BLaER1 treated with 17β-estradiol and CSF1 and Interleukin-3, amounts not matched to agents 10 nM and 100 nM (cell line): ENCODE results near the gene PSMD14.
"Not testable (repeated sequence)": the region's sequence is repeated elsewhere in the genome, so short reads cannot be mapped to it uniquely, and the experiment has no call there.

Experiments used
- H3K27ac ChIP-seq, 11 experiments: shearing (Covaris generic); formaldehyde crosslinking; 2 replicates each; pipeline ENCODE4 v1.8.1; 2022
- H3K27me3 ChIP-seq, 11 experiments: shearing (Covaris generic); formaldehyde crosslinking; 2 replicates each; pipeline ENCODE4 v1.8.1; 2022
- H3K36me3 ChIP-seq, 11 experiments: shearing (Covaris generic); formaldehyde crosslinking; 2 replicates each; pipeline ENCODE4 v1.8.1; 2022
- H3K4me1 ChIP-seq, 10 experiments: shearing (Covaris generic); formaldehyde crosslinking; 2 replicates each; pipeline ENCODE4 v1.8.1; 2022
- H3K4me2 ChIP-seq, 11 experiments: shearing (Covaris generic); formaldehyde crosslinking; 2 replicates each; pipeline ENCODE4 v1.8.1; 2022
- H3K4me3 ChIP-seq, 10 experiments: shearing (Covaris generic); formaldehyde crosslinking; 2 replicates each; pipeline ENCODE4 v1.8.1; 2022
- H3K9ac ChIP-seq, 11 experiments: shearing (Covaris generic); formaldehyde crosslinking; 2 replicates each; pipeline ENCODE4 v1.8.1; 2022
- H3K9me3 ChIP-seq, 11 experiments: shearing (Covaris generic); formaldehyde crosslinking; replicated peaks in 1 of 11; 2 replicates each; pipeline ENCODE4 v1.8.1; 2022
- H4K20me1 ChIP-seq, 11 experiments: shearing (Covaris generic); formaldehyde crosslinking; 2 replicates each; pipeline ENCODE4 v1.8.1; 2022
- Cebpa-rat ChIP-seq, 11 experiments: shearing (Covaris generic); IDR thresholded peaks; 2 replicates each; pipeline ENCODE4 v1.8.1; 2022

Gene PSMD14

GRCh38 chr2:161308178-161308955 is at the start of gene PSMD14:
PSMD14 (plus strand) TSS chr2:161308425; CDS start chr2:161318826, 10,401 bp downstream.
- Histone ChIP-seq H3K4me3 (peak within 1 kb of the TSS; percentile 59 to 84 (median 79)), H3K36me3 (peaks cover 0 to 37% (median 19%) of the 10 kb centered on the region in 11 experiments; a peak in 18 of 22 replicates), H3K4me1 (peaks cover 25 to 38% (median 31%) of the 10 kb centered on the region in 10 experiments), H3K27me3 (no peaks in the 10 kb centered on the region), H3K9ac (peak within 1 kb of the TSS; percentile 87 to 96 (median 94)), H3K9me3 (peaks cover 10 to 35% (median 17%) of the 10 kb centered on the region in 11 experiments), H3K4me2 (peak within 1 kb of the TSS; percentile 83 to 99 (median 87)), H3K27ac (peak within 1 kb of the TSS; percentile 85 to 97 (median 94)), H4K20me1 (peaks cover 0 to 41% (median 24%) of the 10 kb centered on the region in 11 experiments; a peak in 18 of 22 replicates)
- TF ChIP-seq Cebpa-rat (IDR thresholded peaks at IDR 0.05): no peak

- Histone ChIP-seq H4K20me1 (no peaks in the 10 kb centered on the region; a peak in 1 of 22 replicates), H3K4me3 (no peak overlapping the region), H3K27me3 (no peaks in the 10 kb centered on the region), H3K4me1 (no peaks in the 10 kb centered on the region), H3K36me3 (no peaks in the 10 kb centered on the region), H3K9me3 (no peaks in the 10 kb centered on the region), H3K27ac (no peak overlapping the region), H3K4me2 (no peak overlapping the region), H3K9ac (no peak overlapping the region)
- no peak for TF ChIP-seq Cebpa-rat (IDR thresholded peaks at IDR 0.05)
Observed at GRCh38 chr2:161265874-161266273, 42.4 kb upstream of the PSMD14 start.

GRCh38 chr2:161269111-161269510 is 39.1 kb upstream of the PSMD14 start:
- H4K20me1 ChIP-seq: no peaks in the 10 kb centered on the region
- H3K9ac ChIP-seq: no peak overlapping the region
- H3K27me3 ChIP-seq: no peaks in the 10 kb centered on the region
- no peaks in the 10 kb centered on the region for H3K36me3 ChIP-seq
- no peak for TF ChIP-seq Cebpa-rat (IDR thresholded peaks at IDR 0.05)
- no peak overlapping the region for H3K4me3 ChIP-seq
- no peaks in the 10 kb centered on the region for H3K4me1 ChIP-seq
- H3K9me3 ChIP-seq: no peaks in the 10 kb centered on the region
- H3K27ac ChIP-seq: no peak overlapping the region
- no peak overlapping the region for H3K4me2 ChIP-seq

- TF ChIP-seq Cebpa-rat (IDR thresholded peaks at IDR 0.05): no peak
- Histone ChIP-seq H3K4me2 (no peak overlapping the region), H3K9ac (no peak overlapping the region), H3K4me3 (no peak overlapping the region), H3K9me3 (no peaks in the 10 kb centered on the region), H3K27me3 (no peaks in the 10 kb centered on the region), H3K27ac (no peak overlapping the region), H3K36me3 (no peaks in the 10 kb centered on the region), H4K20me1 (no peaks in the 10 kb centered on the region), H3K4me1 (no peaks in the 10 kb centered on the region)
Observed at GRCh38 chr2:161273038-161273760, 35.0 kb upstream of the PSMD14 start.

GRCh38 chr2:161278564-161279229 is 29.5 kb upstream of the PSMD14 start:
- peak in 5 of 11 experiments; percentile 25 to 83 (median 57); a peak in 4 of 22 replicates for TF ChIP-seq Cebpa-rat (IDR thresholded peaks at IDR 0.05)
- not testable (repeated sequence) for H3K4me2 ChIP-seq

GRCh38 chr2:161279230-161279815 is 28.9 kb upstream of the PSMD14 start:
- H3K4me1 ChIP-seq, H3K27ac ChIP-seq, H3K4me2 ChIP-seq: not testable (repeated sequence)

More at GRCh38 chr2:161278564-161279229, 29.5 kb upstream of the PSMD14 start:
- not testable (repeated sequence) for H3K9ac ChIP-seq, H3K4me1 ChIP-seq, H4K20me1 ChIP-seq, H3K27ac ChIP-seq, H3K36me3 ChIP-seq, H3K4me3 ChIP-seq, H3K27me3 ChIP-seq
- peaks cover 0 to 12% (median 7%) of the 10 kb centered on the region in 11 experiments; a peak in 14 of 22 replicates for H3K9me3 ChIP-seq

GRCh38 chr2:161280906-161281323 is 27.3 kb upstream of the PSMD14 start:
- H4K20me1 ChIP-seq, H3K27me3 ChIP-seq, H3K9ac ChIP-seq, H3K27ac ChIP-seq, H3K4me3 ChIP-seq, H3K4me1 ChIP-seq, H3K4me2 ChIP-seq, H3K36me3 ChIP-seq: not testable (repeated sequence)
- peaks cover 0 to 16% (median 12%) of the 10 kb centered on the region in 11 experiments; a peak in 18 of 22 replicates for H3K9me3 ChIP-seq

More at GRCh38 chr2:161279230-161279815, 28.9 kb upstream of the PSMD14 start:
- H3K36me3 ChIP-seq, H3K27me3 ChIP-seq, H4K20me1 ChIP-seq, H3K9ac ChIP-seq, H3K4me3 ChIP-seq: not testable (repeated sequence)
- H3K9me3 ChIP-seq: peaks cover 0 to 12% (median 7%) of the 10 kb centered on the region in 11 experiments; a peak in 14 of 22 replicates

- not testable (repeated sequence) for H4K20me1 ChIP-seq, H3K9ac ChIP-seq, H3K36me3 ChIP-seq, H3K27me3 ChIP-seq, H3K4me3 ChIP-seq, H3K4me1 ChIP-seq, H3K27ac ChIP-seq, H3K4me2 ChIP-seq
- H3K9me3 ChIP-seq: peaks cover 5 to 22% (median 18%) of the 10 kb centered on the region in 11 experiments; a peak in 18 of 22 replicates
Observed at GRCh38 chr2:161281615-161282310, 26.5 kb upstream of the PSMD14 start.

- not testable (repeated sequence) for H3K4me2 ChIP-seq, H3K4me3 ChIP-seq
Observed at GRCh38 chr2:161282311-161282644, 25.9 kb upstream of the PSMD14 start.

More at GRCh38 chr2:161282311-161282644, 25.9 kb upstream of the PSMD14 start:
- not testable (repeated sequence) for H3K9ac ChIP-seq, H3K36me3 ChIP-seq, H3K27ac ChIP-seq, H4K20me1 ChIP-seq, H3K27me3 ChIP-seq, H3K4me1 ChIP-seq
- peaks cover 5 to 23% (median 19%) of the 10 kb centered on the region in 11 experiments; a peak in 18 of 22 replicates for H3K9me3 ChIP-seq
